HG02763 (cell line): ENCODE measurements around the gene ITGA7.
"Not testable (repeated sequence)": the region's sequence is repeated elsewhere in the genome, so short reads cannot be mapped to it uniquely, and the experiment has no call there.

ENCODE experiments used
- ATAC-seq: cut with Tn5 transposase; IDR thresholded peaks from one replicate; pipeline ENCODE4 v1.9.1; 2021; ENCODE audit warnings: mild to moderate bottlenecking, moderate library complexity; ENCODE audit not compliant: unreplicated experiment

ITGA7 gene

DNA sequence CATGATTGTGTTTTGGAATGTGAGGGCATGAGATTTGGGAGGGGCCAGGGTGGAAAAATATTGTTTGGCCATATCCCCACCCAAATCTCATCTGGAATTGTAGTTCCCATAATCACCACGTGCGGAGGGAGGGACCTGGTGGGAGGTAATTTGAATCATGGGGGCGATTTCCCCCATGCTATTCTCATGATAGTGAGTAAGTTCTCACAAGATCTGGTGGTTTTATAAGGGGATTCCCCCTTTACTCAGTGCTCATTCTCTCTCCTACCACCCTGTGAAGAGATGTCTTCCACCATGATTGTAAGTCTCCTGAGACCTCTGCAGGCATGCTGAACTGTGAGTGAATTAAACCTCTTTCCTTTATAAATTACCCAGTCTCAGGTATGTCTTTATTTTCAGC lies 55.4 kb downstream of the ITGA7 start:
- no peak for ATAC-seq

DNA sequence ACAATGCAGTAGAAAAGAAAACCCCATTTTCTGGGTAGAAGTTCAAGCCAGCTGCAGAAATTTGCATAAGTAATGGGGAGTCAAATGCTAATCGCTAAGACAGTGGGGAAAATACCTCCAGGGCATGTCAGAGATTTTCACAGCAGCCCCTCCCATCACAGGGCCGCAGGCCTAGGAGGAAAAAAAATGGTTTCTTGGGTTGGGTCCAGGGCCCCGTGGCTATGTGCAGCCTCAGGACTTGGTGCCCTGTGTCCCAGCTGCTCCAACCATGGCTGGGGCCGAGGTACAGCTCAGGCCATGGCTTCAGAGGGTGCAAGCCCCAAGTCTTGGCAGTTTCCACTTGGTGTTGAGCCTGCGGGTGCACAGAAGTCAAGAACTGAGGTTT lies 56.4 kb downstream of the ITGA7 start:
- ATAC-seq, result no peak

DNA sequence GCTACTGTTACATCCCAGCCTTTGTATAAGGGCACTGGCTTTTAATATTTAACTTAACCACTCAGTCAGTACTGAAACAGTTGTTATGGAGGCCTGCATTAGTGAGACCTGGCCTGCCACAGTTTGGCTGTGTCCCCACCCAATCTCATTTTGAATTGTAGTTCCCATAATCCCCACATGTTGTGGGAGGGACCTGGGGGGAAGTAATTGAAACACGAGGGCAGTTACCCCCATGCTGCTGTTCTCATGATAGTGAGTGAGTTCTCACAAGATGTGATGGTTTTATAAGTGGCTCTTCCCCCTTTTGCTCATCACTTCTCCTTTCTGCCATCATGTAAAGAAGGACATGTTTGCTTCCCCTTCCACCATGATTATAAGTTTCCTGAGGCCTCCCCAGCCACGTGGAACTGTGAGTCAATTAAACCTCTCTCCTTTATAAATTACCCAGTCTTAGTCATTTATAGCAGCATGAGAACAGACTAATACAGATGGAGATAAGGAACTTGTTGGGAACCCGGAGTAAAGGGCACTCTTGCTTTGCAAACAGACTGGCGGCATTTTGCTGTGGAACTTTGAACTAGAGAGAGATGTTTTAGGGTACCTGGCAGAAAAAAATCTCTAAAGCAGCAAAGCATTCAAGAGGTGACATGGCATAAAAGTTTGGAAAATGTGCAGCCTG lies 56.9 kb downstream of the ITGA7 start:
- ATAC-seq, result not testable (repeated sequence)

DNA sequence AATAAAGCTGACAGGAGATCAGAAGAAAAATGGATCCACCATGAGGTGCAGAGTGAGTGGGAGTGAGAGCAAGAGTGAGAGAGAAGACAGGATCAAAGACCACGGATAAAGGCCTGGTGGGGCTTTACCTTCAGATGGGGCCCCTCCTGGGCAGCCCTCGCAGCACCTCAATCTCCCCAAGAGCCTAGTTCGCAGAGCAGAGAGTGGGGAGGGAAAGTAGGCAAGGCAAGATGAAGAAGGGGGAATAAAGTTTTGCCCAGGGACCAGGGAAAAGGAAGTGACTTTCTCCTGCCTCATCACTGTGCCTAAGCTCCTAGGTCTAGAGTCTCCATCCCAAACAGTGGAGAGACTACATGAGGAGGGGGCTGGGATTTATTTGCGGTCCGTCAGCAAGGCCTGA lies 60.7 kb downstream of the ITGA7 start:
- ATAC-seq, result no peak

DNA sequence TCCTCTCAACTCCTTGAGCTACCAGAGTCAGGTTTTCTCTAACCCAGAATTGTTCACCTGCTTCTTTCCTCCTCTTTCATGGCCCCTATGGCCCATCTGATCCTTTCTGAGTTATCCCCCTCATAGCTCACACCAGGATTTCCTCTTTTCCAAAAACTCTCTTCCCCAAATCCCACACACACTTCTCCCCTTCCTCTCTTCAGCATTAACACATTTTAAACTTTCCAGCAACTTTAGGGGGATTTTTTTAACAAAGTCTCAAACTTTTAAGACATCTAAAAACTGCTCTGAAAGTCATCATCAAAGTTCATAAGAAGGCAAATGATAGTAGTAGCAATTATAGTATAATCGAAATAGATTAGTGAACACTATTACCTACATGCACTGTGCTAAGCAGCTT lies 63.1 kb downstream of the ITGA7 start:
- no peak for ATAC-seq

DNA sequence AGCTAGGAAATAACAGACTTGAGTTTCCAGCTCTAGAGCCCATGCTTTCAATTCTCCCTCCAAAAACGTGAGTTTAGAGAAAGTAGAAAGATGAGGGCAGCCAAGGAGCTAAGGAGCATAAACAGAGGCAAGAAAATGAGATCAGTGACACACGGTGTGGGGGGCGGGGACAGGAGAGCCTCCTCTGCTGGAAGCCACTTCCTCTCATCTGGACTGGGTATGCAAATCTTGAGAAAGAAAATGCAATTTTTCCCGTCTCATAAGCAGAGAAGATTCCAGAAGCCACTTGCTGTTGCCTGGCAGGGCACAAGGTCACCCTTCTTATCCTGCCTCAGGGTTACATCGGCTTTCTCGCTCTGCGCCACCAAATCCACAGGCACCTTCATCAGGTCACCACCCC lies 65.0 kb downstream of the ITGA7 start:
- ATAC-seq, result no peak

DNA sequence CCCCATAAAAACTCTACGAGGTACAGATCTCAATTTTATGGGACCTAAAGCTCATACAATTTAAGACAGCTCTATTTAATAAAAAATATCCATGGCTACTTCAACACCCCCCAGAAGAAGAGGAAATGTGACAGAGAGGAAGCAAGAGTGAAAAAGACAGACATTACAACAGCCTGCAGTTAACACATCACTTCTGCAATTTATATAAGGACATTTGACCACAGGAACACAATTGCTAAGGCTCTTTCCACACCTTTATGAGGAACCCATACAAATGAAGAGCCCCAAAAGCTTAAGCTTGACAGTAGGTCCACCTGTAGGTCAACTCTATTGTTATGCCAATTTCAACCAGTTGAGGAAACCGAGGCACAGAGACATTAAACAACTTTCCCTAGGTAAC lies 65.4 kb downstream of the ITGA7 start:
- ATAC-seq, result no peak

DNA sequence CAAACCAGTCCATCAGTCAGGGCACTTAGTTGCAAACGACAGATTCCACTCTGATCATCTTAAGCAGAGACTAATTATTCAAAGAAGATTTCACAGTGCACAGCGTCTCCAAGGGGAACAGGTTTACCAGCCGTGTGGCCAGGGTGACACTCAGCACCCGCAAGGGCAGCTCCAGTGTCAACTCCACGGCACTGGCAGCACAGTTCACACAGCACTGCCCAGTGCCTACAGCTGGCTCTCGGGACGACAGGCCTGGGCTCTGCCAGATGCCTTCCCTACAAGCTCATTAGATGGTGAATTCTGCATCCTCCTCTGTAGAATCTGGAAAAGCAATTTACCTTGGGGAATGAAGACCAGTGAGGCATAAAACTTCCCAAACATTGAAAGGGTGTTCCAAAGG lies 66.1 kb downstream of the ITGA7 start:
- no peak for ATAC-seq

DNA sequence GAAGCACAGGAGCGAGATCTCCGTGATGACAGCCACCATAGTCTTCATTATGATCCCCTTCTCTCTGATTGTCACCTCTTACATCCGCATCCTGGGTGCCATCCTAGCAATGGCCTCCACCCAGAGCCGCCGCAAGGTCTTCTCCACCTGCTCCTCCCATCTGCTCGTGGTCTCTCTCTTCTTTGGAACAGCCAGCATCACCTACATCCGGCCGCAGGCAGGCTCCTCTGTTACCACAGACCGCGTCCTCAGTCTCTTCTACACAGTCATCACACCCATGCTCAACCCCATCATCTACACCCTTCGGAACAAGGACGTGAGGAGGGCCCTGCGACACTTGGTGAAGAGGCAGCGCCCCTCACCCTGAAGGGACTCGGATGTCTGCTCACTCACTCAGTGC lies 70.2 kb downstream of the ITGA7 start:
- no peak for ATAC-seq

DNA sequence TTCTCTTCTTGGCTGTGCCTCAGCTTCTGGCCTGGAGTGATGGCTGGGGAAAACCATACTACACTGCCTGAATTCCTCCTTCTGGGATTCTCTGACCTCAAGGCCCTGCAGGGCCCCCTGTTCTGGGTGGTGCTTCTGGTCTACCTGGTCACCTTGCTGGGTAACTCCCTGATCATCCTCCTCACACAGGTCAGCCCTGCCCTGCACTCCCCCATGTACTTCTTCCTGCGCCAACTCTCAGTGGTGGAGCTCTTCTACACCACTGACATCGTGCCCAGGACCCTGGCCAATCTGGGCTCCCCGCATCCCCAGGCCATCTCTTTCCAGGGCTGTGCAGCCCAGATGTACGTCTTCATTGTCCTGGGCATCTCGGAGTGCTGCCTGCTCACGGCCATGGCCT lies 70.9 kb downstream of the ITGA7 start, which contains the start of gene OR10P1:
TSS of gene OR10P1 (plus strand) at position 40 of the 400 bp plus-strand sequence. CDS start at position 40, 0 bp downstream.
- ATAC-seq, result no peak

DNA sequence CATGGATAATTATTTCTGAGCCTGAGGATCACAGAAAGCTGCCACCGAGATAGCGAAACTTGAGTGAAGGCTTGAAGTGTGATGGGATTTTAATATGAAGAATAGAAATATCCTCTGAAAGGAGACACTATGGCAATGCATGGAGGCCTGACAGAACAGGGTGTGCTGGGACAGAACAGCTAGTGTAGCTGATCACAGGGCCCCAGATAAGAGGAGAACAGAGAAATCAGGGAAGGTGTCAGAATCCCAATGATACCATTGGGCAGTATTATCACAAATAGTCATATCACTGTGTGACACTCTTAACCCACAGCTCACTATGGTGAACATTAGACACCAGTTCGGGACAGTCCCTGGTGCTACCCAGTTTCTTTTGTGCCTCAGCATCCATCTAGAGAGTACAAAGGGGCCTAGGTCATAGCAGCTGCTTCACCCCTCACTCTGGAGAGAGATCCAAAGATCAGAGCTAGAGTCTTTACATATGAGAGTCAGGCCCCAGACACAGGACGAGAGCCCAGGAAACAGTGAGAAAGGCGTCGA lies 71.5 kb downstream of the ITGA7 start:
- ATAC-seq, result no peak
